K562 (cell line): ENCODE results near the gene SOCS2. TPM values are rescaled to one million over a fixed set of nuclear protein-coding genes. Genes with fewer than 3 reads are reported as not detected.

ENCODE experiments used
- CHCHD3 ChIP-seq: fragments of 250-450 bp; sonication (Bioruptor Pico); IDR thresholded peaks from 2 replicates; pipeline ENCODE4 v2.1.2; 2022; ENCODE audit warnings: mild to moderate bottlenecking
- ELF2 ChIP-seq: fragments of 250-450 bp; sonication (Bioruptor Pico); IDR thresholded peaks from 2 replicates; pipeline ENCODE4 v1.5.0; 2021; ENCODE audit warnings: mild to moderate bottlenecking
- FIP1L1 ChIP-seq: fragments of 200-400 bp; formaldehyde crosslinking; IDR thresholded peaks from 2 replicates; pipeline ENCODE4 v1.6.1; 2018; ENCODE audit warnings: mild to moderate bottlenecking, low read depth, low read length; ENCODE audit not compliant: poor library complexity, severe bottlenecking
- GATAD2B ChIP-seq: fragments of 450-650 bp; IDR thresholded peaks from 2 replicates; pipeline ENCODE4 v1.6.1; 2017; ENCODE audit warnings: mild to moderate bottlenecking, borderline replicate concordance
- HDAC2 ChIP-seq: fragments of 450-650 bp; IDR thresholded peaks from 2 replicates; pipeline ENCODE4 v1.6.1; 2016; ENCODE audit warnings: mild to moderate bottlenecking
- KDM5B ChIP-seq: fragments of 200-600 bp; sonication (generic); IDR thresholded peaks from 2 replicates; pipeline ENCODE4 v1.6.1; 2012; ENCODE audit warnings: low read depth, mild to moderate bottlenecking, moderate library complexity, low read length, control low read depth, inconsistent platforms; ENCODE audit not compliant: insufficient replicate concordance
- NONO ChIP-seq, 2 experiments: fragments of 200-400 bp in 1 of 2; fragments of 450-650 bp in 1 of 2; formaldehyde crosslinking in 1 of 2; IDR thresholded peaks; 2 replicates each; pipeline ENCODE4 v1.6.1; 2017; ENCODE audit warnings: low read depth in 2 of 2, mild to moderate bottlenecking in 2 of 2, moderate library complexity in 2 of 2, low read length in 1 of 2
- REST ChIP-seq, 2 experiments: fragments of 450-650 bp; formaldehyde crosslinking in 1 of 2; IDR thresholded peaks; 2 replicates each; pipeline versions ENCODE4 v1.4.0 to v1.6.1; 2014 to 2020; ENCODE audit warnings: mild to moderate bottlenecking in 2 of 2, borderline replicate concordance in 1 of 2, low read depth in 1 of 2
- STAG1 ChIP-seq: sonication (generic); formaldehyde crosslinking; IDR thresholded peaks from 2 replicates; pipeline ENCODE4 v1.5.0; 2020; ENCODE audit warnings: missing genetic modification reagents, borderline replicate concordance
- ZBTB33 ChIP-seq: sonication (generic); formaldehyde crosslinking; IDR thresholded peaks from 2 replicates; pipeline ENCODE4 v1.8.1; 2023; ENCODE audit warnings: mild to moderate bottlenecking, missing genetic modification reagents
- ZBTB9 ChIP-seq: fragments of 450-650 bp; formaldehyde crosslinking; IDR thresholded peaks from 2 replicates; pipeline ENCODE4 v1.4.0; 2020; ENCODE audit warnings: mild to moderate bottlenecking, moderate library complexity
- ZNF311 ChIP-seq: fragments of 250-450 bp; sonication (Bioruptor Pico); IDR thresholded peaks from 2 replicates; pipeline ENCODE4 v1.4.0; 2020; ENCODE audit warnings: mild to moderate bottlenecking, moderate library complexity
- polyA plus RNA-seq, 8 experiments: library from polyadenylated mRNA; depleted of rRNA in 4 of 8; stranded (reverse) in 5 of 8; unstranded in 3 of 8; fragments of >200 nt; fragmentation: Nextera tagmentation in 2 of 8; fragmentation: Illumina TruSeq in 1 of 8; extraction: Ambion mirVana in 2 of 8; extraction: Trizol in 1 of 8; gene quantifications; 2 replicates each; pipeline versions ENCODE4 v1.2.1 to v1.2.3, GENCODE V29; 2011 to 2014; ENCODE audit warnings: inconsistent platforms in 1 of 8, missing spikeins in 1 of 8
- total RNA-seq, 7 experiments: library from RNA; depleted of rRNA in 6 of 7; stranded (reverse); fragments of >200 nt in 6 of 7; fragmentation: Illumina TruSeq in 2 of 7; extraction: Trizol in 2 of 7; gene quantifications; 2 replicates each; pipeline versions ENCODE4 v1.2.1 to v1.2.3, GENCODE V29; 2011 to 2021; ENCODE audit warnings: low replicate concordance in 1 of 7

SOCS2 gene
- total and polyA plus RNA-seq, 9 of the 15 experiments (the other 6 are each of a cell fraction or from before 2014, with no cell fraction given): 37.0 to 162 (median 98.7) TPM

- TF ChIP-seq REST (IDR thresholded peaks at IDR 0.05; ENCODE audit: borderline replicate concordance): 0 out of 2 replicates have a peak, but pooled peaks have one; percentile 18
- TF ChIP-seq REST (CRISPR knock-in tag; IDR thresholded peaks at IDR 0.05; ENCODE audit: low read depth): no peak
- peak; percentile 41 for TF ChIP-seq FIP1L1
- no peak for TF ChIP-seq ZBTB33 (CRISPR knock-in tag)
- TF ChIP-seq NONO (IDR thresholded peaks at IDR 0.05; ENCODE audit: low read depth in 2 of 2, low read length in 1 of 2): peak; percentile 62 to 71
- TF ChIP-seq ZNF311 (CRISPR knock-in tag): no peak
- peak; percentile 62 for TF ChIP-seq KDM5B
- TF ChIP-seq HDAC2: peak; percentile 57; the same call in 1 of the 2 replicates
- TF ChIP-seq CHCHD3 (CRISPR knock-in tag): no peak
- peak; percentile 16; the same call in 1 of the 2 replicates for TF ChIP-seq ZBTB9 (CRISPR knock-in tag)
- peak; percentile 58; the same call in 1 of the 2 replicates for TF ChIP-seq ELF2 (CRISPR knock-in tag)
- TF ChIP-seq STAG1 (CRISPR knock-in tag): 0 out of 2 replicates have a peak, but pooled peaks have one; percentile 9
- peak; percentile 67; the same call in 1 of the 2 replicates for TF ChIP-seq GATAD2B
These were observed at the start of gene SOCS2 (continued) for GRCh38 chr12:93571925-93572711.
